H1 (cell line): Measurements from ENCODE around the gene GTSF1L. TPM values are rescaled to one million over a fixed set of nuclear protein-coding genes. Genes with fewer than 3 reads are reported as not detected.

Experiments used
- CTCF ChIA-PET: fragments of 300-600 bp; sonication (Branson Sonifier 250); formaldehyde crosslinking; loops from one replicate; lab custom pipeline; 2021; ENCODE audit not compliant: partially characterized antibody; lab: Charles Lee
- POLR2A ChIA-PET: fragments of 300-600 bp; sonication (Branson Sonifier 250); formaldehyde crosslinking; loops from one replicate; lab custom pipeline; 2021; ENCODE audit warnings: inconsistent platforms; ENCODE audit not compliant: partially characterized antibody; lab: Charles Lee
- DNase-seq, 2 experiments: peaks; one replicate each; pipeline versions ENCODE4 v3.0.0 to v3.0.0-alpha.2; 2010 to 2022; ENCODE audit warnings: low spot score in 2 of 2, low read depth in 1 of 2, mixed read lengths in 1 of 2
- FAIRE-seq: peaks from 2 replicates; lab custom pipeline; 2011; peaks lifted over from hg19 to GRCh38; lab: Jason Lieb, UNC
- H2AFZ ChIP-seq: 2 replicates; pipeline ENCODE4 v1.8.1; 2012; ENCODE audit warnings: low read length, inconsistent platforms
- H2AK5ac ChIP-seq: 2 replicates; pipeline ENCODE4 v1.6.1; 2013; ENCODE audit warnings: low read depth, low read length
- H2BK120ac ChIP-seq: replicated peaks from 2 replicates; pipeline ENCODE3; 2013; ENCODE audit warnings: low read depth, low read length, inconsistent platforms
- H2BK12ac ChIP-seq: 2 replicates; pipeline ENCODE4 v1.6.1; 2013; ENCODE audit warnings: low read depth, low read length
- H2BK15ac ChIP-seq: 2 replicates; pipeline ENCODE4 v1.6.1; 2013; ENCODE audit warnings: low read length
- H2BK20ac ChIP-seq: 2 replicates; pipeline ENCODE4 v1.6.1; 2013; ENCODE audit warnings: low read length
- H2BK5ac ChIP-seq: 2 replicates; pipeline ENCODE4 v1.6.1; 2013; ENCODE audit warnings: low read depth, low read length
- H3K14ac ChIP-seq: 2 replicates; pipeline ENCODE4 v1.6.1; 2013; ENCODE audit warnings: inconsistent platforms; ENCODE audit not compliant: insufficient read length
- H3K18ac ChIP-seq: 2 replicates; pipeline ENCODE4 v1.6.1; 2013; ENCODE audit warnings: low read length; ENCODE audit errors: extremely low read depth
- H3K23ac ChIP-seq: 2 replicates; pipeline ENCODE4 v1.6.1; 2013; ENCODE audit warnings: inconsistent platforms; ENCODE audit not compliant: insufficient read length
- H3K23me2 ChIP-seq: 2 replicates; pipeline ENCODE4 v1.6.1; 2013; ENCODE audit warnings: low read depth, low read length
- H3K27ac ChIP-seq: 2 replicates; pipeline ENCODE4 v1.6.1; 2011; ENCODE audit warnings: low read depth, low read length, inconsistent platforms
- H3K27me3 ChIP-seq, 4 experiments: replicated peaks in 1 of 4; 1 replicate in 1 of 4; 2 replicates in 3 of 4; pipeline versions ENCODE4 v1.6.1 to v1.8.1; 2011 to 2013; ENCODE audit warnings: low read length in 3 of 4, mild to moderate bottlenecking in 3 of 4, inconsistent platforms in 2 of 4, mixed read lengths in 2 of 4, moderate library complexity in 1 of 4; ENCODE audit not compliant: control insufficient read depth in 3 of 4, insufficient read depth in 3 of 4; ENCODE audit errors: extremely low read depth in 1 of 4
- H3K36me3 ChIP-seq, 4 experiments: 2 replicates each; pipeline versions ENCODE4 v1.6.1 to v1.8.1; 2011 to 2013; ENCODE audit warnings: mild to moderate bottlenecking in 4 of 4, low read length in 3 of 4, moderate library complexity in 2 of 4, control low read depth in 1 of 4, inconsistent platforms in 1 of 4; ENCODE audit not compliant: insufficient read depth in 4 of 4, control insufficient read depth in 2 of 4
- H3K4ac ChIP-seq: replicated peaks from 2 replicates; pipeline ENCODE3; 2013; ENCODE audit warnings: low read length, low read depth, mixed read lengths, inconsistent platforms; ENCODE audit not compliant: insufficient read length
- H3K4me1 ChIP-seq, 4 experiments: replicated peaks in 1 of 4; 1 replicate in 1 of 4; 2 replicates in 3 of 4; pipeline versions ENCODE4 v1.6.1 to v1.8.1; 2011 to 2013; ENCODE audit warnings: low read length in 3 of 4, inconsistent platforms in 2 of 4, mixed read lengths in 1 of 4; ENCODE audit not compliant: insufficient read depth in 4 of 4, control insufficient read depth in 3 of 4
- H3K4me2 ChIP-seq, 2 experiments: 2 replicates each; pipeline versions ENCODE4 v1.6.1 to v1.8.1; 2011 to 2013; ENCODE audit warnings: low read depth in 2 of 2, low read length in 2 of 2, control low read depth in 1 of 2, inconsistent platforms in 1 of 2, mild to moderate bottlenecking in 1 of 2; ENCODE audit not compliant: insufficient read depth in 1 of 2
- H3K4me3 ChIP-seq, 4 experiments: fragments of 200-600, 300-600 bp in 1 of 4; sonication (generic), shearing (Covaris generic), sonication (Bioruptor Twin) in 1 of 4; 2 replicates each; pipeline versions ENCODE4 v1.5.1 to v1.8.1; 2011 to 2016; ENCODE audit warnings: low read length in 4 of 4, low read depth in 3 of 4, control low read depth in 2 of 4, inconsistent platforms in 2 of 4, mild to moderate bottlenecking in 2 of 4, mixed read lengths in 1 of 4, moderate library complexity in 1 of 4; ENCODE audit not compliant: insufficient read depth in 2 of 4; ENCODE audit errors: extremely low read depth in 1 of 4
- H3K56ac ChIP-seq: replicated peaks from 2 replicates; pipeline ENCODE3; 2013; ENCODE audit warnings: low read depth, mild to moderate bottlenecking, mixed read lengths, low read length, inconsistent platforms; ENCODE audit not compliant: insufficient read length
- H3K79me1 ChIP-seq: 2 replicates; pipeline ENCODE4 v1.6.1; 2013; ENCODE audit warnings: low read depth, low read length, control low read depth
- H3K79me2 ChIP-seq, 2 experiments: 2 replicates each; pipeline versions ENCODE4 v1.6.1 to v1.8.1; 2012 to 2013; ENCODE audit warnings: low read length in 2 of 2, mild to moderate bottlenecking in 2 of 2, inconsistent platforms in 1 of 2; ENCODE audit not compliant: insufficient read depth in 2 of 2, control insufficient read depth in 1 of 2
- H3K9ac ChIP-seq, 4 experiments: replicated peaks in 1 of 4; 1 replicate in 1 of 4; 2 replicates in 3 of 4; pipeline versions ENCODE4 v1.6.1 to v1.8.1; 2011 to 2013; ENCODE audit warnings: low read depth in 3 of 4, low read length in 3 of 4, control low read depth in 2 of 4, mild to moderate bottlenecking in 2 of 4, moderate library complexity in 2 of 4, inconsistent platforms in 1 of 4; ENCODE audit errors: extremely low read depth in 1 of 4
- H3K9me3 ChIP-seq, 2 experiments: 2 replicates each; pipeline versions ENCODE4 v1.6.1 to v1.8.1; 2012 to 2013; ENCODE audit warnings: mild to moderate bottlenecking in 2 of 2, moderate library complexity in 2 of 2, control low read depth in 1 of 2, inconsistent platforms in 1 of 2, low read depth in 1 of 2, low read length in 1 of 2, mixed read lengths in 1 of 2; ENCODE audit not compliant: insufficient read depth in 2 of 2
- H4K20me1 ChIP-seq, 2 experiments: replicated peaks in 1 of 2; 2 replicates each; pipeline versions ENCODE3 to v1.8.1; 2011 to 2013; ENCODE audit warnings: inconsistent platforms in 2 of 2, low read length in 2 of 2, mild to moderate bottlenecking in 1 of 2; ENCODE audit not compliant: insufficient read depth in 2 of 2, control insufficient read depth in 1 of 2
- H4K5ac ChIP-seq: 2 replicates; pipeline ENCODE4 v1.6.1; 2013; ENCODE audit warnings: low read length, low read depth, mixed read lengths, inconsistent platforms; ENCODE audit not compliant: insufficient read length
- H4K8ac ChIP-seq: 2 replicates; pipeline ENCODE4 v1.8.0; 2013; ENCODE audit warnings: mild to moderate bottlenecking, moderate library complexity, low read length, inconsistent platforms; ENCODE audit not compliant: insufficient read depth; ENCODE audit errors: extremely low read depth
- H4K91ac ChIP-seq: replicated peaks from 2 replicates; pipeline ENCODE3; 2013; ENCODE audit warnings: low read length, mixed read lengths, inconsistent platforms; ENCODE audit not compliant: insufficient read length
- CHD1 ChIP-seq: IDR thresholded peaks from 2 replicates; pipeline ENCODE4 v1.6.1; 2012; ENCODE audit warnings: low read depth, low read length, improper control_type of control experiment
- EGR1 ChIP-seq: IDR thresholded peaks from 2 replicates; pipeline ENCODE4 v1.6.1; 2011; ENCODE audit warnings: low read depth, low read length, borderline replicate concordance
- GTF2F1 ChIP-seq: IDR thresholded peaks from 2 replicates; pipeline ENCODE4 v1.6.1; 2012; ENCODE audit warnings: low read depth, low read length, improper control_type of control experiment, borderline replicate concordance
- JUND ChIP-seq: IDR thresholded peaks from 2 replicates; pipeline ENCODE4 v1.6.1; 2011; ENCODE audit warnings: mild to moderate bottlenecking, improper control_type of control experiment, low read length
- RAD21 ChIP-seq, 2 experiments: IDR thresholded peaks in 1 of 2; conservative IDR thresholded peaks in 1 of 2; 2 replicates each; pipeline ENCODE4 v1.6.1; 2011; ENCODE audit warnings: low read depth in 2 of 2, low read length in 2 of 2, improper control_type of control experiment in 1 of 2, inconsistent platforms in 1 of 2, mild to moderate bottlenecking in 1 of 2, moderate library complexity in 1 of 2
- RNF2 ChIP-seq: fragments of 200-900, 300-1000 bp; sonication (generic); IDR thresholded peaks from 2 replicates; pipeline ENCODE4 v1.7.1; 2016; ENCODE audit warnings: borderline replicate concordance, low read depth, mild to moderate bottlenecking, antibody characterized with exemption, low read length; ENCODE audit not compliant: poor library complexity, severe bottlenecking; ENCODE audit errors: missing control alignments
- SAP30 ChIP-seq: fragments of 300-600 bp; sonication (generic); IDR thresholded peaks from 2 replicates; pipeline ENCODE4 v1.7.1; 2012; ENCODE audit warnings: low read length, moderate library complexity, mild to moderate bottlenecking, inconsistent platforms; ENCODE audit not compliant: insufficient read depth, insufficient replicate concordance
- SIN3A ChIP-seq, 2 experiments: IDR thresholded peaks in 1 of 2; conservative IDR thresholded peaks in 1 of 2; 2 replicates each; pipeline ENCODE4 v1.6.1; 2011 to 2012; ENCODE audit warnings: low read length in 2 of 2, improper control_type of control experiment in 1 of 2, low read depth in 1 of 2, mild to moderate bottlenecking in 1 of 2
- YY1 ChIP-seq: IDR thresholded peaks from 2 replicates; pipeline ENCODE4 v1.6.1; 2011; ENCODE audit warnings: low read depth, mild to moderate bottlenecking, low read length
- WGBS, 2 experiments: shearing (Covaris generic) in 1 of 2; methylation state at CpG; one replicate each; pipeline versions ENCODE4 v1.1.6 to v1.1.7; 2013 to 2015; ENCODE audit warnings: low lambda C conversion rate in 2 of 2, mixed read lengths in 2 of 2, inconsistent platforms in 1 of 2, low coverage in 1 of 2, missing lambda C conversion rate in 1 of 2; ENCODE audit not compliant: insufficient replicate concordance in 2 of 2, insufficient coverage in 1 of 2, insufficient read length in 1 of 2; ENCODE audit errors: extremely low coverage in 1 of 2, missing lambda C conversion rate in 1 of 2; 5-methylcytosine and 5-hydroxymethylcytosine counted together
- polyA plus RNA-seq, 7 experiments: library from polyadenylated mRNA; depleted of rRNA in 3 of 7; stranded (reverse) in 5 of 7; unstranded in 2 of 7; fragments of >200 nt in 5 of 7; fragments of 200-250 nt in 2 of 7; gene quantifications; 1 replicate in 5 of 7; 2 replicates in 1 of 7; 4 replicates in 1 of 7; pipeline versions ENCODE4 v1.2.1 to v1.2.3, GENCODE V29; 2011 to 2013; ENCODE audit warnings: missing spikeins in 2 of 7, mixed read lengths in 2 of 7
- total RNA-seq: library from RNA; stranded (reverse); fragmentation: NEBNext Ultra II Directional; extraction: Animal tissue kit (Norgen Biotek cat#: 25700); gene quantifications from 2 replicates; pipeline ENCODE4 v1.2.1, GENCODE V29; 2021
- TF ChIP-seq, protein P1 (sequence below), 3 experiments: IDR thresholded peaks; 1 replicate in 2 of 3; 2 replicates in 1 of 3; pipeline versions ENCODE4 v1.5.1 to v1.6.1; 2011; ENCODE audit warnings: low read length in 3 of 3, mild to moderate bottlenecking in 3 of 3, inconsistent platforms in 2 of 3, low read depth in 1 of 3, moderate library complexity in 1 of 3; ENCODE audit not compliant: insufficient read depth in 1 of 3; ENCODE audit errors: control extremely low read depth in 1 of 3

GTSF1L gene
- total and polyA plus RNA-seq, 2 of the 8 experiments (the other 6 are each of a cell fraction or from before 2014, with no cell fraction given) = not detected

DNA sequence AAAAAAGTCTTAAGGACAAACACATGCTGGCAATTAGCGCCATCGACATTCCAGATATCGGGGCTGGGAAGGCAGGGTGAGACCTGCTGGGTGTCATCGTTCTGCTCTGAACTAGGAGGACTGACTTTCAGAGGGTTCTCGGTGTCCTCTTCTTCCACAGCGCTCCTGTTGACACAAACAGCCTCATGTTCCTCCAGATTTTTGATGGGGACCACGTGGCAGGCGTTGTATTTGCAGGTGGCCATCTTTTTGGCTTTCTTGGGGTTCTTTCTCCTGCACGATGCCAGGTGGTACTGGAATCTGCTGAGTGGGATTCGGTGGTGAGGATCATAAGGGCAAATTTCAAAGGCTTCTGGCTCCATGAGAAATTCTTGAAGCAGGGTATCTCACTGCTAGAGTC, 469 bp downstream of the GTSF1L start:
- Histone ChIP-seq H3K4me3 (no peak overlapping the region), H4K91ac (no peak overlapping the region), H3K27me3 (no peaks in the 10 kb centered on the region), H2AFZ (no peak overlapping the region), H3K27ac (no peak overlapping the region), H3K4ac (no peak overlapping the region), H3K56ac (no peak overlapping the region), H2BK15ac (no peak overlapping the region), H3K14ac (no peak overlapping the region), H2AK5ac (no peak overlapping the region), H3K18ac (no peak overlapping the region), H3K23me2 (no peaks in the 10 kb centered on the region), H3K23ac (no peak overlapping the region), H2BK12ac (no peak overlapping the region), H3K36me3 (no peaks in the 10 kb centered on the region), H2BK5ac (no peak overlapping the region), H3K79me1 (no peaks in the 10 kb centered on the region), H3K4me2 (no peak overlapping the region), H2BK120ac (no peak overlapping the region), H4K20me1 (no peaks in the 10 kb centered on the region), H3K79me2 (no peaks in the 10 kb centered on the region), H3K4me1 (peaks cover 0 to 5% (median 2%) of the 10 kb centered on the region in 4 experiments; a peak in 3 of 7 replicates), H2BK20ac (no peak overlapping the region), H3K9ac (no peak overlapping the region), H4K5ac (no peak overlapping the region), H3K9me3 (no peaks in the 10 kb centered on the region), H4K8ac (no peak overlapping the region)
- POLR2A ChIA-PET = no interaction called here
- DNase-seq (no peak), FAIRE-seq (no peak)
- CTCF ChIA-PET = no interaction called here
- 92% methylated on average over 10 of the region's 10 CpGs; no CpG with 5 or more reads in 1 of the 2 experiments for WGBS, 2 experiments
- TF ChIP-seq RAD21 (IDR thresholded peaks at IDR 0.05 in 1 of 2, conservative IDR thresholded peaks at IDR 0.05 in 1 of 2; ENCODE audit: low read depth in 2 of 2, low read length in 2 of 2) (no peak), SIN3A (conservative IDR thresholded peaks at IDR 0.05 in 1 of 2, IDR thresholded peaks at IDR 0.05 in 1 of 2; ENCODE audit: low read depth in 1 of 2, low read length in 2 of 2) (no peak), YY1 (no peak), GTF2F1 (no peak), JUND (no peak), RNF2 (no peak), SAP30 (no peak), EGR1 (no peak), CHD1 (no peak)
- TF ChIP-seq, protein P1, sequence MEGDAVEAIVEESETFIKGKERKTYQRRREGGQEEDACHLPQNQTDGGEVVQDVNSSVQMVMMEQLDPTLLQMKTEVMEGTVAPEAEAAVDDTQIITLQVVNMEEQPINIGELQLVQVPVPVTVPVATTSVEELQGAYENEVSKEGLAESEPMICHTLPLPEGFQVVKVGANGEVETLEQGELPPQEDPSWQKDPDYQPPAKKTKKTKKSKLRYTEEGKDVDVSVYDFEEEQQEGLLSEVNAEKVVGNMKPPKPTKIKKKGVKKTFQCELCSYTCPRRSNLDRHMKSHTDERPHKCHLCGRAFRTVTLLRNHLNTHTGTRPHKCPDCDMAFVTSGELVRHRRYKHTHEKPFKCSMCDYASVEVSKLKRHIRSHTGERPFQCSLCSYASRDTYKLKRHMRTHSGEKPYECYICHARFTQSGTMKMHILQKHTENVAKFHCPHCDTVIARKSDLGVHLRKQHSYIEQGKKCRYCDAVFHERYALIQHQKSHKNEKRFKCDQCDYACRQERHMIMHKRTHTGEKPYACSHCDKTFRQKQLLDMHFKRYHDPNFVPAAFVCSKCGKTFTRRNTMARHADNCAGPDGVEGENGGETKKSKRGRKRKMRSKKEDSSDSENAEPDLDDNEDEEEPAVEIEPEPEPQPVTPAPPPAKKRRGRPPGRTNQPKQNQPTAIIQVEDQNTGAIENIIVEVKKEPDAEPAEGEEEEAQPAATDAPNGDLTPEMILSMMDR (IDR thresholded peaks at IDR 0.05; ENCODE audit: control extremely low read depth in 1 of 3, insufficient read depth in 1 of 3, low read depth in 1 of 3, low read length in 3 of 3) = no peak
